Measurements from ENCODE around the gene RASL10B. TPM values are rescaled to one million over a fixed set of nuclear protein-coding genes. Genes with fewer than 3 reads are reported as not detected.
A peak's percentile ranks its signal among the peaks of the same experiment; 100 is the strongest.

The RASL10B gene
- total RNA-seq, 2 experiments from 2014 or later: 0.15 to 0.37 TPM

GRCh38 chr17:35763767-35764122 is 32.3 kb downstream of the RASL10B start:
- POLR2A ChIA-PET: interaction anchor here (2.1 kb wide), 1 partner anchor 45 kb away, joined by 21 read pairs; the partner anchor contains the start of gene TAF15
- no peak overlapping the region for H3K27ac Mint-ChIP-seq
- CTCF ChIA-PET: interaction anchor here (0.7 to 3.2 kb wide), 30 partner anchors 9 to 626 kb away, joined by 3 to 44 read pairs (median 5); partner anchors contain the start of genes CCL16, MMP28 and TAF15

GRCh38 chr17:35764123-35764991 is 32.9 kb downstream of the RASL10B start:
- H3K4me3 Mint-ChIP-seq: peak overlapping the region; percentile 78
- ChIA-PET POLR2A (interaction anchor here (2.1 kb wide), 1 partner anchor 44 kb away, joined by 21 read pairs; the partner anchor contains the start of gene TAF15), CTCF (interaction anchor here (0.6 to 3.2 kb wide), 31 partner anchors 8 to 626 kb away, joined by 3 to 44 read pairs (median 4); partner anchors contain the start of genes MMP28, RASL10B and TAF15)
- peaks cover 11% of the 10 kb centered on the region for H3K4me1 Mint-ChIP-seq
- no peaks in the 10 kb centered on the region for H3K9me3 Mint-ChIP-seq
- H3K27ac Mint-ChIP-seq: peak overlapping the region; percentile 74
- no peaks in the 10 kb centered on the region for H3K36me3 Mint-ChIP-seq (ENCODE audit: low read depth)
- H3K27me3 Mint-ChIP-seq: no peaks in the 10 kb centered on the region
- DNase-seq: peak; percentile 82

More at GRCh38 chr17:35763767-35764122, 32.3 kb downstream of the RASL10B start:
- Mint-ChIP-seq H3K27me3 (no peaks in the 10 kb centered on the region), H3K9me3 (no peaks in the 10 kb centered on the region), H3K4me3 (peak overlapping the region; percentile 78), H3K36me3 (ENCODE audit: low read depth) (no peaks in the 10 kb centered on the region), H3K4me1 (peaks cover 11% of the 10 kb centered on the region)
- DNase-seq: no peak

DNA sequence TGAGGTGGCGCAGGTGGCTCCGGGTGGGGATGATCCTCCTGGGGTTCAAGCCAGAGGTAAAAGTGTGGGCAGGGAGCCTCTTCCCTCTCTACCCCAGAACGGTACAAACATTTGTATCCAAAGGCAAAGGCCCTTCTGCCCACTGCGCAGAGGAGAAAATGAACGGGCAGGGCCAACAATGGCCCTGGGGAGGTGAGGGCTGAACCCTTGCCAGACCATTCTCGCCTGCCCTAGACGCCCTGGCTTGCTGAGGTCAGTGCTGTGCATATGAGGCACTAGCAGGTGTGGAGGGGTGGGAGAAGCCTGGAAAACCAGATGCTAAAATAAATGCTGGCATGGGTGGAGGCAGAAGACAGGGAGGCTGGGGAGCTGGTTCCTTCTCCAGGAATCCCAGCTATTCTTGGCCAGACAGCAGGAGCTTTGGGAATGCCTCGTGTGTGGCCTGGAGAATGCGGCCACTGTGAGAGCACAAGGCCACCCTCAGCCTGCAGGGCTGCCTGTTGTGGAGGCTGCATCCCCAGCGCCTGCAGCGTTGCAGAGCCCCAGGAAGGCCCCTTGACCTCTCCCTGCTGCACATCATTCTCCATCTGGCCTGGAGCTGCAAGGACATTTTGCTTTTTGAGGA is 33.8 kb downstream of the RASL10B start:
- no peaks in the 10 kb centered on the region for H3K9me3 Mint-ChIP-seq
- no peaks in the 10 kb centered on the region for H3K27me3 Mint-ChIP-seq
- CTCF ChIA-PET: interaction anchor here (0.8 to 3.2 kb wide), 7 partner anchors 10 to 554 kb away, joined by 4 to 44 read pairs (median 17); partner anchors contain the start of genes MMP28 and TAF15
- peak overlapping the region; percentile 74 for H3K27ac Mint-ChIP-seq
- H3K4me1 Mint-ChIP-seq: peaks cover 11% of the 10 kb centered on the region
- H3K4me3 Mint-ChIP-seq: peak overlapping the region; percentile 78
- POLR2A ChIA-PET: no interaction called here
- no peak for DNase-seq
- H3K36me3 Mint-ChIP-seq (ENCODE audit: low read depth): no peaks in the 10 kb centered on the region

GRCh38 chr17:35765756-35766488 is 34.5 kb downstream of the RASL10B start:
- ChIA-PET POLR2A (no interaction called here), CTCF (interaction anchor here (0.8 to 3.2 kb wide), 3 partner anchors 39 to 554 kb away, joined by 4 to 44 read pairs (median 17); partner anchors contain the start of gene TAF15)
- no peaks in the 10 kb centered on the region for H3K9me3 Mint-ChIP-seq
- H3K27me3 Mint-ChIP-seq: no peaks in the 10 kb centered on the region
- no peak for DNase-seq
- H3K36me3 Mint-ChIP-seq (ENCODE audit: low read depth): no peaks in the 10 kb centered on the region
- peaks cover 11% of the 10 kb centered on the region for H3K4me1 Mint-ChIP-seq
- no peak overlapping the region for H3K4me3 Mint-ChIP-seq
- no peak overlapping the region for H3K27ac Mint-ChIP-seq

DNA sequence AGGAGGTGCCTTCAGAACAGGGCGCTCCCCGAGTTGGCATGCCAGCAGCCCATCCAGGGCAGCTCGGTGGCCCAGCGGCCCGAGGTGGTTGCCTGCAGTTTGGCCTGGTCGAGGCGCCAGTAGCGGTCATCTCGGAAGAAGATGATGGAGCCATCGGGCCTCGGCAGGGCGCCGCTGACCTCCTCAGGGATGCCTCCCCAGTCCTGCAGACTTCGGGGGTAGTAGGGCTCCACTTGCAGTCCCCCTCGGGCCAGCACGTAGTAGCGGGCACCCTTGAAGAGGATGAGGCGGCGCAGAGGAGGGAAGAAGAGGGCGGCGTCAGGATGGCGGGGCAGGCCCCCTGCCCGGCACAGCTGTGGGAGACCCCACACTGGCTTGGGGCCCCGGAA is 35.0 kb downstream of the RASL10B start:
- H3K4me3 Mint-ChIP-seq: no peak overlapping the region
- no peak for DNase-seq
- POLR2A ChIA-PET: no interaction called here
- no peaks in the 10 kb centered on the region for H3K36me3 Mint-ChIP-seq (ENCODE audit: low read depth)
- H3K9me3 Mint-ChIP-seq: no peaks in the 10 kb centered on the region
- CTCF ChIA-PET: interaction anchor here (1.0 to 1.2 kb wide), 2 partner anchors 39 to 42 kb away, joined by 3 to 4 read pairs; no protein-coding TSS in a partner anchor
- H3K27me3 Mint-ChIP-seq: no peaks in the 10 kb centered on the region
- H3K4me1 Mint-ChIP-seq: peaks cover 11% of the 10 kb centered on the region
- H3K27ac Mint-ChIP-seq: no peak overlapping the region

DNA sequence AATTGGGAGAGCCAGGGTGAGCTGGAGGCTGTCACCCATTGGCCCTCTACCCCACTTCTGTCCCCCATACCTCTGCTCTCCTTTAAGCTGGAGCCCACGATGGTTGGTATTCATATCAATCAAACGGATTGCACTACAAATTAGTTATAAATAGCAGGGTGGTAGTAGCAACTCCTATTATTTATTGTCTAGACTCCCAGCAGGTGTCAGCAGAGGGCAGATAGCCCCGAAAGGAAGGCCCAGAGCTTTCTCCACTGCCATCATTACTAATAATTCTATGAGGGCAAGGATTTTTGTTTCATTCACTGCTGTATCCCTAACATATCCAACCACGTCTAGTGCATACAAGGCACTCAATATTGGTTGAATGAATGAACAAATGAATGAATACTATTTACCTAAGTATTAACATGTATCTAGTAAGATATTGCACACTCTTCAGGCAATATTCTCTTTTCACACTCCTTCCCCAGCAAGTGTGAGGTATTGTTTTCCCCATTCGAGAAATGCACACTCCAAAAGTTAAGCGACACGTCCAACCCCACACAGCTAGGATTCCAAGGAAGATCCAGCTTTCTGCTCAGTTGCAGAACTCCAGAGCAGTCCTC is 35.6 kb downstream of the RASL10B start:
- ChIA-PET POLR2A (no interaction called here), CTCF (interaction anchor here (1.0 to 1.2 kb wide), 2 partner anchors 38 to 41 kb away, joined by 3 to 4 read pairs; no protein-coding TSS in a partner anchor)
- H3K36me3 Mint-ChIP-seq (ENCODE audit: low read depth): no peaks in the 10 kb centered on the region
- H3K9me3 Mint-ChIP-seq: no peaks in the 10 kb centered on the region
- peak; percentile 45 for DNase-seq
- no peak overlapping the region for H3K27ac Mint-ChIP-seq
- H3K4me3 Mint-ChIP-seq: no peak overlapping the region
- peaks cover 4% of the 10 kb centered on the region for H3K27me3 Mint-ChIP-seq
- H3K4me1 Mint-ChIP-seq: peaks cover 11% of the 10 kb centered on the region

DNA sequence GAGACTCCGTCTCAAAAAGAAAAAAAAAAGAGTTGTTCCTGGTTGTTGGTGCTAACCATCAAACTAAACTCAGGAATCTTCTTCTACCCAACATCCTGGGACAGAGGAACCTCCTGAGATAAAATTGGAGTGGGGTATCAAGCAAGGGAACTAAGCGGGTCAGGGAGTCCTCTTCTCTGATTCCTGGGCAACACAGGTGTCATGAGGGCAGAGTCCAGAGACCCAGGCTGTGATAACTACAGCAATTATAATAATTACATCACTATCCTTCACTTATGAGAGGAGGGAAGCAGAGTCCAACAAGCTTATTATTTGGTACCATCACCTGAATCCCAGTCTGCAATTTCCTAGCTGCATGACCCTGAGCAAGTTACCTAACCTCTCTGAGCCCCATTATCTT is 37.4 kb downstream of the RASL10B start:
- H3K27ac Mint-ChIP-seq: no peak overlapping the region
- no peaks in the 10 kb centered on the region for H3K9me3 Mint-ChIP-seq
- ChIA-PET CTCF (interaction anchor here (0.9 kb wide), 1 partner anchor 16 kb away, joined by 3 read pairs; no protein-coding TSS in a partner anchor), POLR2A (no interaction called here)
- DNase-seq: no peak
- H3K36me3 Mint-ChIP-seq (ENCODE audit: low read depth): no peaks in the 10 kb centered on the region
- H3K4me3 Mint-ChIP-seq: no peak overlapping the region
- peaks cover 10% of the 10 kb centered on the region for H3K4me1 Mint-ChIP-seq
- H3K27me3 Mint-ChIP-seq: peaks cover 8% of the 10 kb centered on the region

DNA sequence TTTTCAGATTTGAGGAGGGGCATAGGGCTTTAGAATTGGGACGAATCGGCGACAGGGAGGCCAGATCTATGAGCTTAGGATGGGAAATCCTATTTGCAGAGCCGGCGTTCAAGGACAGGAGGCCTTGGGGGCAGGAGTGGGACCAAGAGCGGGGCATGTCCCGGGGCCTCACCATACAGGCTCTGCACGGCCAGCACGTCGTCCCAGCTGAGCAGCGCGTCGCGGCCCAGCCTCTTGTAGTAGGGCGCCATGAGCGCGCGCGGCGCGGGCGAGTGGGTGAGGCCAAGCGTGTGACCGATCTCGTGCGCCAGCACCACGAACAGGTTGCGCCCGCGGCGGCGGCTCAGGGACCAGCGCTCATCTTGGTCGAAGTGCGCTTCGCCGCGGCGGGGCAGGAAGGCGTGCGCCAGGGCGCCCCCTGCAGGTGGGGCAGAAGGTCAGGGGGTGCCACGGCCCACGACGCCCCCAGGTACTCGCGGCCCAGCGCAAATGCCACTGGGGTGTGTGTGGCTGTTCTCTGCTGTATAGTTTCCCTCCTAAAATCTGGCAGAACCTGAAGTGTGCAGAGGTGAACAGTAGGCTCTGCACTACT is 38.6 kb downstream of the RASL10B start:
- Mint-ChIP-seq H3K27ac (no peak overlapping the region), H3K36me3 (ENCODE audit: low read depth) (no peaks in the 10 kb centered on the region), H3K4me1 (peaks cover 3% of the 10 kb centered on the region), H3K4me3 (no peak overlapping the region), H3K9me3 (no peaks in the 10 kb centered on the region), H3K27me3 (peaks cover 8% of the 10 kb centered on the region)
- POLR2A ChIA-PET: no interaction called here
- CTCF ChIA-PET: interaction anchor here (0.6 to 2.7 kb wide), 8 partner anchors 10 to 458 kb away, joined by 3 to 14 read pairs (median 3); partner anchors contain the start of gene TAF15
- no peak for DNase-seq

GRCh38 chr17:35773129-35773528 is 41.7 kb downstream of the RASL10B start:
- no peak for DNase-seq
- H3K27ac Mint-ChIP-seq: no peak overlapping the region
- CTCF ChIA-PET: interaction anchor here (2.4 kb wide), 1 partner anchor 9 kb away, joined by 6 read pairs; no protein-coding TSS in a partner anchor
- no peaks in the 10 kb centered on the region for H3K36me3 Mint-ChIP-seq (ENCODE audit: low read depth)
- POLR2A ChIA-PET: no interaction called here
- H3K27me3 Mint-ChIP-seq: peaks cover 11% of the 10 kb centered on the region
- no peaks in the 10 kb centered on the region for H3K9me3 Mint-ChIP-seq
- no peak overlapping the region for H3K4me3 Mint-ChIP-seq
- H3K4me1 Mint-ChIP-seq: no peaks in the 10 kb centered on the region

GRCh38 chr17:35773679-35774425 is 42.4 kb downstream of the RASL10B start:
- Mint-ChIP-seq H3K4me3 (no peak overlapping the region), H3K27me3 (peaks cover 13% of the 10 kb centered on the region), H3K4me1 (no peaks in the 10 kb centered on the region), H3K27ac (no peak overlapping the region), H3K36me3 (ENCODE audit: low read depth) (no peaks in the 10 kb centered on the region), H3K9me3 (no peaks in the 10 kb centered on the region)
- no peak for DNase-seq
- CTCF ChIA-PET: interaction anchor here (0.8 to 3.5 kb wide), 3 partner anchors 10 to 11 kb away, joined by 3 to 16 read pairs (median 6); no protein-coding TSS in a partner anchor
- POLR2A ChIA-PET: no interaction called here

DNA sequence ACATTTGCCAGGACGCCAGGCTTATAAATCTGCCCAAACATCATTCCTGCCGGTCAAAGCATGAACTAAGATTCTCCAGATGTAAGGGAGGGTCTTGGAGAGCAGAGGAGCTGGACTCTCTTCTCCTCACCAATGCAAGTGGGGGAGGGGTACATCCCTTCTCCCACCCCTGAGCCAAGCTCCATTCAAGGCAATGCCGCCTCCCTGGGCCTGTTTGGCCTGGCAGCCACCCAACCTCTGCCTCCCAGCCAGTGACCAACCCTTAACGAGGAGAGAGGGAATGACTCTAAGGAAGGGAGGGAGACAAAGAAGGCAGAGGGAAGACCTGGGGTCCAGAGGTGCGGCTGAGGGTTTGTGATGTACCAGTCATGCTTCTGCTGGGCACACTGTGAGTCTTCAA is 43.1 kb downstream of the RASL10B start:
- DNase-seq: no peak
- Mint-ChIP-seq H3K4me3 (no peak overlapping the region), H3K27ac (no peak overlapping the region), H3K36me3 (ENCODE audit: low read depth) (no peaks in the 10 kb centered on the region), H3K9me3 (no peaks in the 10 kb centered on the region), H3K4me1 (no peaks in the 10 kb centered on the region), H3K27me3 (peaks cover 15% of the 10 kb centered on the region)
- ChIA-PET POLR2A (no interaction called here), CTCF (interaction anchor here (3.5 kb wide), 1 partner anchor 10 kb away, joined by 16 read pairs; no protein-coding TSS in a partner anchor)
